A549 (cell line): ENCODE measurements around the gene IGF2.

Experiments
- CEBPB ChIP-seq, 2 experiments: fragments of >200 bp in 1 of 2; sonication (Bioruptor Twin) in 1 of 2; formaldehyde crosslinking in 1 of 2; IDR thresholded peaks; 2 replicates each; pipeline ENCODE4 v1.6.1; 2012 to 2016
- POLR2A ChIP-seq: IDR thresholded peaks from 2 replicates; pipeline ENCODE4 v1.6.1; 2012; ENCODE audit warnings: mild to moderate bottlenecking, low read length
- SMC3 ChIP-seq: fragments of >200 bp; sonication (Bioruptor Twin); formaldehyde crosslinking; IDR thresholded peaks from 3 replicates; pipeline ENCODE4 v1.6.1; 2018; ENCODE audit warnings: inconsistent platforms
- TF ChIP-seq, protein P1 (sequence below): fragments of 200-600 bp; sonication (generic); IDR thresholded peaks from 2 replicates; pipeline ENCODE4 v1.6.1; 2016; ENCODE audit warnings: antibody characterized with exemption, mild to moderate bottlenecking, moderate library complexity
- TF ChIP-seq, protein P2 (sequence below): fragments of >200 bp; sonication (Bioruptor Twin); formaldehyde crosslinking; IDR thresholded peaks from 3 replicates; pipeline ENCODE4 v1.5.1; 2016

DNA sequence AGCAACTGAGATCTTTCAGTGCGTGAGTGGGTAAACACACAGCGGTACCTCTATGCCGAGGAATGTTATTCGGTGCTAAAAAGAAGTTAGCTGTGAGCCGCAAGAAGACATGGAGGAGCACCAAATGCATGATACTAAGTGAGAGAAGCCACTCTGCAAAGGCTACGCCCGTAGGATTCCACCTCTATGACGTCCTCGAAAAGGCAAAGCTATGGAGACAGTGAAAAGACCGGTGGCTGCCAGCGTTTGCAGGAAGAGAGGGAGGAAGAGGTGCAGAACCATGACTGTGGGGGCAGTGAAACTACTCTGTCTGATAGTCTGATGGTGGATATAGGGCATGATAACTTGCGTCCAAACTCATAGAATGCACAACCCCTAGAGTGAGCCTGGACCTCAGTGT is 28.7 kb downstream of the IGF2 start:
- TF ChIP-seq POLR2A = no peak
- no peak for TF ChIP-seq SMC3
- no peak for TF ChIP-seq CEBPB (IDR thresholded peaks at IDR 0.05)
- TF ChIP-seq, protein P1, sequence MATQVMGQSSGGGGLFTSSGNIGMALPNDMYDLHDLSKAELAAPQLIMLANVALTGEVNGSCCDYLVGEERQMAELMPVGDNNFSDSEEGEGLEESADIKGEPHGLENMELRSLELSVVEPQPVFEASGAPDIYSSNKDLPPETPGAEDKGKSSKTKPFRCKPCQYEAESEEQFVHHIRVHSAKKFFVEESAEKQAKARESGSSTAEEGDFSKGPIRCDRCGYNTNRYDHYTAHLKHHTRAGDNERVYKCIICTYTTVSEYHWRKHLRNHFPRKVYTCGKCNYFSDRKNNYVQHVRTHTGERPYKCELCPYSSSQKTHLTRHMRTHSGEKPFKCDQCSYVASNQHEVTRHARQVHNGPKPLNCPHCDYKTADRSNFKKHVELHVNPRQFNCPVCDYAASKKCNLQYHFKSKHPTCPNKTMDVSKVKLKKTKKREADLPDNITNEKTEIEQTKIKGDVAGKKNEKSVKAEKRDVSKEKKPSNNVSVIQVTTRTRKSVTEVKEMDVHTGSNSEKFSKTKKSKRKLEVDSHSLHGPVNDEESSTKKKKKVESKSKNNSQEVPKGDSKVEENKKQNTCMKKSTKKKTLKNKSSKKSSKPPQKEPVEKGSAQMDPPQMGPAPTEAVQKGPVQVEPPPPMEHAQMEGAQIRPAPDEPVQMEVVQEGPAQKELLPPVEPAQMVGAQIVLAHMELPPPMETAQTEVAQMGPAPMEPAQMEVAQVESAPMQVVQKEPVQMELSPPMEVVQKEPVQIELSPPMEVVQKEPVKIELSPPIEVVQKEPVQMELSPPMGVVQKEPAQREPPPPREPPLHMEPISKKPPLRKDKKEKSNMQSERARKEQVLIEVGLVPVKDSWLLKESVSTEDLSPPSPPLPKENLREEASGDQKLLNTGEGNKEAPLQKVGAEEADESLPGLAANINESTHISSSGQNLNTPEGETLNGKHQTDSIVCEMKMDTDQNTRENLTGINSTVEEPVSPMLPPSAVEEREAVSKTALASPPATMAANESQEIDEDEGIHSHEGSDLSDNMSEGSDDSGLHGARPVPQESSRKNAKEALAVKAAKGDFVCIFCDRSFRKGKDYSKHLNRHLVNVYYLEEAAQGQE = no peak
- TF ChIP-seq, protein P2, sequence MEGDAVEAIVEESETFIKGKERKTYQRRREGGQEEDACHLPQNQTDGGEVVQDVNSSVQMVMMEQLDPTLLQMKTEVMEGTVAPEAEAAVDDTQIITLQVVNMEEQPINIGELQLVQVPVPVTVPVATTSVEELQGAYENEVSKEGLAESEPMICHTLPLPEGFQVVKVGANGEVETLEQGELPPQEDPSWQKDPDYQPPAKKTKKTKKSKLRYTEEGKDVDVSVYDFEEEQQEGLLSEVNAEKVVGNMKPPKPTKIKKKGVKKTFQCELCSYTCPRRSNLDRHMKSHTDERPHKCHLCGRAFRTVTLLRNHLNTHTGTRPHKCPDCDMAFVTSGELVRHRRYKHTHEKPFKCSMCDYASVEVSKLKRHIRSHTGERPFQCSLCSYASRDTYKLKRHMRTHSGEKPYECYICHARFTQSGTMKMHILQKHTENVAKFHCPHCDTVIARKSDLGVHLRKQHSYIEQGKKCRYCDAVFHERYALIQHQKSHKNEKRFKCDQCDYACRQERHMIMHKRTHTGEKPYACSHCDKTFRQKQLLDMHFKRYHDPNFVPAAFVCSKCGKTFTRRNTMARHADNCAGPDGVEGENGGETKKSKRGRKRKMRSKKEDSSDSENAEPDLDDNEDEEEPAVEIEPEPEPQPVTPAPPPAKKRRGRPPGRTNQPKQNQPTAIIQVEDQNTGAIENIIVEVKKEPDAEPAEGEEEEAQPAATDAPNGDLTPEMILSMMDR = no peak
